Activated CD8-positive, alpha-beta memory T cell treated with anti-CD3 and anti-CD28 coated beads, Interleukin-2, amount 50 U/mL, for 4 hours (primary cell): ENCODE results near the gene MYO5C.
A peak's percentile ranks its signal among the peaks of the same experiment; 100 is the strongest.

Experiments used
- DNase-seq: peaks from one replicate; pipeline ENCODE4 v3.0.0-alpha.2; 2020

MYO5C gene

DNA sequence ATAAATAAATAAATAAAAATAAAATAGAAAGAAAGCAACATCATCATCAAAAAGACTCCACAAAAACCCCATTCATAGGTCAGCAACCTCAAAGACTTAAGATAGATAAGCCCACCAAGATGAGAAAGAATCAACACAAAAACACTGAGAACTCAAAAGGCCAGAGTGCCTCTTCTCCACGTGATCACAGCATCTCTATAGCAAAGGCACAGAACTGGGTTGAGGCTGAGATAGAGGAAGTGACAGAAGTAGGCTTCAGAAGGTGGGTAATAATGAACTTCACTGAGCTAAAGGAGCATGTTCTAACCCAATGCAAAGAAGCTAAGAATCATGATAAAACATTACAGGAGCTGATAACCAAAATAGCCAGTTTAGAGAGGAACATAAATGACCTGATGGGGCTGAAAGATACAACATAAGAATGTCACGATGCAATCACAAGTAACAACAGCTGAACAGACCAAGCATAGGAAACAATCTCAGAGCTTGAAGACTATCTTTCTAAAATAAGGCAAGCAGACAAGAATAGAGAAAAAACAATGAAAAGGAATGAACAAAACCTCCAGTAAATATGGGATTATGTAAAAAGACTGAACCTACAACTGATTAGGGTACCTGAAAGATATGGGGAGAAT is 130.9 kb downstream of the MYO5C start:
- no peak for DNase-seq

DNA sequence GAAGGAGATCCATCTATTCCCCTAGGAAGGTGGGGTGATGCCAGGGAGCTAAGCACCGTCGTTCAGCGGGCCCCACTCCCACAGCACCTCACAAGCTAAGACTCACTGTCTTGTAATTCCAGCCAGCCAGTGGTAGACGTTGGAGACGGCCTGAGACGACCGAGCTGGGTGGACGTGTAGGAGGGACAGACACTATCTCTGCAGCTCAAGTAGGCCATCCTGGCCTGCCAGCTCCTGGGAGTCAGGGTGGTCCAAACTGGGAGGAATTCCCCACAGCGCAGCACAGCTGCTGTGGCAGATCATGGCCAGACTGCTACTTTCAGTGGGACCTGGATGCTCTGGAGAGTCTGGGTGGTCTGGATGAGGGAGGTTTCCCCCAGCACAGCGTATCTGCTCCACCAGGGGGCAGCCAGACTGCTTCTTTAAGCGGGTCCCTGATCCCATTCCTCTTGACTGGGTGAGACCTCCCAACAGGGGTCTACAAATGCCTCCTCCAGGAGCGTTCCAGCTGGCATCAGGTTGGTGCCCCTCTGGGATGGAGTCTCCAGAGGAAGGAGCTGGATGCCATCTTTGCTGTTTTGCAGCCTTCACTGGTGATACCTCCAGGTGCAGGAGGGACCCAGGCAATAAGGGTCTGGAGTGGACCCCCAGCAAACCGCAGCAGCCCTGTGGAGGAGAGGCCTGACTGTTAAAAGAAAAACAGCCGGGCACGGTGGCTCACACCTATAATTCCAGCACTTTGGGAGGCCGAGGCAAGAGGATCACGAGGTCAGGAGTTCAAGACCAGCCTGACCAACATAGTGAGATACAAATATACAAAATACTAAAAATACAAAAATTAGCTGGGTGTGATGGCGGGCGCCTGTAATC is 132.0 kb downstream of the MYO5C start:
- peak; percentile 30 for DNase-seq

DNA sequence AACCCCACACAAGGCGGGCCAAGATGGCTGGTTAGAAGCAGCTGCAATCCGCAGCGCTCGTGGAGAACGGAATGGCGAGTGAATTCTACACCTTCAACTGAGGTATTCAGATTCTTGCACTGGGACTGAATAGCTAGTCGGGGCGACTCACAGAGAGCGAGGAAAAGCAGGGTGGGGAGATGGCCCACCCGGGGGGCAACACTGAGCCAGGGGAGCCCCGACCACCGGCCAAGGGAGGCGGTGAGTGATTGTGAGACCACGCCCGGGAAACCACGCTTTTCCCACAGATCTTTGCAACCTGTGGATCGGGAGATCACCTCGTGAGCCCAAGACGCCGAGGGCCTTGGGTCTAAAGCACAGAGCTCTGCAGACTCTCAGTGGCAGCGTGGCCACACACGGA is 132.7 kb downstream of the MYO5C start:
- DNase-seq: no peak

DNA sequence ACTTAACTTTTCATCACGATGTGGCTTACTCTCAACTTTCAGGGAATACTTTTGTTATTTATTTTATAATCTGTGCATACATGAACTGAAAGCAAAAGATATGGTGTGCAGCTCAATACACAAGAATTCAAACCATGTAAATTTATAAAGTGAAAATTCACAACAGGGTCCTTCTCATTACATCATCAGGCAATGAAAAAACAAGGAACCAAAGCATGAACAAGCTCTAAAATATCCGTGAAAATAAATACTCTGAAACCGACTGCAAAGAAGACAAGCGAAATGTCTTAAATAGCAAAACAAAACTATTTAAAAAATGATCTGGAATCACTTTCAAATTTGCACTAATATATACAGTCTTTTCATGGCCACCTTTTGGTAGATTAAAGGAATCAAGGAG is 133.3 kb downstream of the MYO5C start:
- DNase-seq: no peak

DNA sequence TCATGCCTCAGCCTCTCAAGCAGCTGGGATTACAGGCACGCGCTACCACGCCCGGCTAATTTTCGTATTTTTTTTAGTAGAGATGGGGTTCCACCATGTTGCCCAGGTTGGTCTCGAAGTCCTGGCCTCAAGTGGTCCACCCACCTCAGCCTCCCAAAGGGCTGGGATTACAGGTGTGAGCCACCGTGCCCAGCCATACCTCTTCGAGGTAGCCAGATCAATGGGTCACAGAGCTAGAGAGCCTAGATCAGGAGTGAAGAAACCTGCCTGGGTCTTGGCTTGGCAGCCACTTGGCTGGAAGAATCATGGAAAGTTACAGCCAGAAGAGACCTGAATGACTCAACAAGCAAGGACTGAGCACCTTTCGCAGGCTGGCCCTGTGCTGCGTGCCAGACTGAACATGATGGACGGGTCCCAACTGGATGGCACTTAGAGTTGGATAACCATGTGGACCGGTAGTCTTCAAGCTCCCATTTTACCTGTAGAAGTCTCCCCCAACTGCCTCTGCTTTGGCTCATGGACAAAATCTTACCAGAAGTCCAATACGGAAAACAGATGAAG is 134.1 kb downstream of the MYO5C start:
- no peak for DNase-seq

DNA sequence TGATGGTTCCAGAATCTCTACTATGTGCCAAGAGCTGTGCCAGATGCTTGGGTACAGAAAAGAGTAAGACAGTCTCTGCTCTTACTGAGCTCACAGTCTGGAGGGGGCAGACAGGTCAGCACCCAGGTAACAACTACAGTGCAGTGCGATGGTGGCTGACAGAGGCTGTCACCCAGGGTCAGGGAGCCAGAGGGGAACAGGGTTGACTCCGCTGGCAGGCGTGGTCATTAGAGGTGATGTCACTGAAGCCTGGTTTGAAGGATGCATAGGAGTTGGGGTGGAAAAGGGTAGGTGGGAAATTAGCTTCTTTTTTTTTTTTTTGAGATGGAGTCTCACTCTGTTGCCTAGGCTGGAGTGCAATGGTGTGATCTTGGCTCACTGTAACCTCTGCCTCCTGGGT is 136.0 kb downstream of the MYO5C start:
- DNase-seq: no peak

DNA sequence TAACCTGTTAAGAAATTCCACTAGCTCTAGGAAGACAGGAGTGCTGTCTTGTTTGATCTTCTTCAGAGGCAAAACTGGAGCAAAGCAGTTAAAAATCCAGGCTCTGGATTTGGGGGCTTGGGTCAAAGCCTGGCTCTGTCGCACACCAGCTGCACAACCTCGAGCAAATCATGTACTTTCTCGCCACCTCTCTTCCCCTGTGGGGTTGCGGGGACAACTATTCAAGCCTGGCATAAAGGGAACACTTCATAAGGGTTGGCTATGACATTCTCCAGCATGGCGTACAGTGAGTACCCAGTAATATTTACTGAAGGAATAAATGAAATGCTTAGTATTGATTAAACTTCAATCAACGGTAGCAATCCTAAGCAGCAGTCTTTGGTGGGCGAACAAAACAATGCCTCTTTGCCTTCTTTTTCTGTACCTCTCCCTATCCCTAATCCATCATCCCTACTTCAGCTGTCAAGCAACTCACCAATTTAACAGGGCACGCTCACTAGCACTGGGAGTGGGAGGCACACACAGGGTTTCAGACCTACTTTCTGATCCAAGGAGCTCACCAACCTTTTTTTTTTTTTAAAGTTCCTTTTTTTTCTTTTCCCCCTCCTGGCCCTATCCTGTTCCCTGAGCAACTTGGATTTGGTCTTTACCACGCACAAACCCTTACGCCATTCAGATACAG is 137.4 kb downstream of the MYO5C start:
- DNase-seq: no peak

DNA sequence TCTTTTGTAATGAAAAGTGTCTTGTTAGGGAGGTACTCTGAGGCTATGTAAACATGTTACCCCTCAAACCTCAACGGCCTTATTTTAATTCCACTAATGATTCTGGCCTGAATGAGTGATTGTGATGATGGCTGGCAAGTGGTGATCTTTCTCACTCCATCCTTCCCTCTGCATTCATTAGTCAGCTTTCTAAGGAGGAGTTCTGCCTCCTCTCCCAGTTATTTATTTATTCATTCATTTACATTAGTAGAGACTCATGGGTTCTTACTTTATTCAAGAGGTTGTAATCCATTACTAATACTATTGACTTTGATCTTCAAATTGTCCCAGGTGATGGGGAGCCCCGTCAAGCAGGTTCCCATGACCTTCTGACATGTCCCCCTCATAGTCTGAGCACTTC is 139.7 kb downstream of the MYO5C start:
- DNase-seq: no peak

DNA sequence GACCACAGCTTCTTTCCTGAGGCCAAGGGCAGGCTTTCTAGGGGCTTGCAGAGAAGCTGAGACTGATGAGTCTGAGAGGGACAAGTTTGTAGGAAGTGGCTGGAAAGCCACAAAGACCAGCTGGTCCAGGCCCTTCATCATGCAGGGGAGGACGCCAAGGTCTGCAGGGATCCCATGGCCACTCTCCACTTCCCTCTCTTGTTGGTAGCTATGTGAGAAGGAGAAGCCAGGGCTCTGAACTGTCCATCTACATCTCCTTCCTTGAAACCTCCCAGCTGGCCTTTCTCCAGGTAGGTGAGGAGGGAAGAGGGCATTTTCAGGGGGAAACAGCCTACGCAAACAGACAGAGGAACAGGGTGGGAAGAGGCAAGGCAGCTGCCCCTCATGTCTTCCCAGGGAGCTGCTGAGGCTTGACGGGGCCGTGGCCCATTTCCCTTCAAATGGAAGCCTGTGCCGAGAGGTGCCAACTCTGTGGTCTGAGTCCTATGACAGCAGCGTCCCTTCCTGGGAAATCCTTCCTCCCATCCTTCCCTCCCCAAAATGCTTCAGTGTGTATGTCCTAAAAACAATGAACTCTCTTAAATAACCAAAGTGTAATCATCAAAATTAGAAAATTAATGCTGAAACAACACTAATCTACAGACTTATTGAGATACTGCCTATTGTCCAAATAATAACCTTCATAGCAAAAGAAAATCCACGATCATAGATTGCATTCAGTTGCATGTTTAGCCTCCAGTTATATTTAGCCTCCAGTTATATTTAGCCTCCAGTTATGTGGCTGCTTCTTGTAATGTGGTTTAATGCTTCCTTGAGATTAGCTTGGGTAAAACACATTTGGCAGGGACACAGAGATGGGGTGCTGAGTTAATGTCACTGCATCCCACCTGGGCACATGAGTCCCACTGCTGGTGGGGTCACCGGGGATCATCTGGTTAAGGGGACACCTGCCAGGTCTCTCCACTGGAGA is 140.4 kb downstream of the MYO5C start:
- DNase-seq: no peak

DNA sequence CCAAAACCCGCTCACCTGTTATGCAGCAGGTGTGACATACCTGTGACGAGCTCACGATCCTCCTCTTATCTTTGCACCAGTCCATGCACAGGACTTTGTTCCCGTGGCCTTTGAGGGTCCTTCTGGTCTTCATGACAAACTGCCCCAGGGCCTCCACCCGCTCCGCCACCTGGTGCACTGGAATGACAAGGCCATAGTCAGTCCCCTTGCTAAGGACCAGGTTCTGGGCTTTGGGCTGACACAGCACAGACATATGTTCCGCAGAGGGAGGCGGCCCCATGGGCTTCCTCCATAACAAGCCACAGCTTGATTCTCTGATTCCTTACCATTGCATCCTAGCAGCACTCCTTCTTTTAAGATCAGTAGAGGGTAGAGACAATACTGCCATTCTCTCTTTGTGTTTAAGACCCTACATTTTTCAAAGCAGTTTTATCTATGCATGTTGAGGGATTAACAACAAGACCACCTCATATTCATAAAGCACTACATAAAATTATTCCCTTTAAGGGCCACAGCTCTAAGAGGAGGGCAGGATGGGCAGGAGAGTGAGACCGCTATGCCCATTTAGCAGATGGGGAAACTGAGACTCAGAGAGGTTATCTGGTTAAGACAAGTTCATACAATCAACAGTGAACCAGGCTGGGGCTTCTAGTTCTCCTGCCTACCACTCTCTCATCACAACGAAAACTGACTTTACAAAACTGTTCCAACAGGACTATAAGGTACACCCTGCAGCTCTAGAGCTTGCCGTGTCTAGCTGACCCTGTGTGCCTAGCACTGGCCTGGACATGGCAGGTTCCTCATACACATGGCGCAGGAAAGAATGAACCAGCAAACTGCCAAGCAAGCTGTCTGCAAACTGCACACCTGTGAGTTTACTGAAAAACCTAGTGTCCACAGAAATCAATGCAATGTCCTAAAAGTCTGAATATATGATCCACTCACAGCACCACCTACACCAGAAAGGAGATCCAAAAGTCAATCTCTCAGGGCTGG is 141.4 kb downstream of the MYO5C start:
- DNase-seq: no peak

DNA sequence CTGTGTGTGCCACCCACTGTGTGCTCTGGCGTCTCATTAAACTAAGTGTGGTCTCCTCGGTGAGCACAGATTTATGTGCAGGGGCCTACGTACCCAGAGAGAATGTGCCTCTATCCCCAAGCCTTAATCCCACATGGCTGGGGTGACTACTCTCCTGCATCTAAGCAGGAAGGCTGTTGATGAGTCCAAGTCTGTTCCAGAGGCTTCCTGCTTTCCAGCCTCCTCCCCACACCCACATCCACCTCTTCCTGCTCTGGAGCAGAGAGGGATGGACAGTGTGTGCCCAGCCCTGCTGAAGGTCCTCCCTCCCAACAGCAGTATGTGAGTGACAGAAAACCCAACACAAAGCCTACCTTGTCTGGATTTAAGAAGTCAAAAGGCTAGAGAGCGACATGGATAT is 144.3 kb downstream of the MYO5C start:
- DNase-seq: no peak

DNA sequence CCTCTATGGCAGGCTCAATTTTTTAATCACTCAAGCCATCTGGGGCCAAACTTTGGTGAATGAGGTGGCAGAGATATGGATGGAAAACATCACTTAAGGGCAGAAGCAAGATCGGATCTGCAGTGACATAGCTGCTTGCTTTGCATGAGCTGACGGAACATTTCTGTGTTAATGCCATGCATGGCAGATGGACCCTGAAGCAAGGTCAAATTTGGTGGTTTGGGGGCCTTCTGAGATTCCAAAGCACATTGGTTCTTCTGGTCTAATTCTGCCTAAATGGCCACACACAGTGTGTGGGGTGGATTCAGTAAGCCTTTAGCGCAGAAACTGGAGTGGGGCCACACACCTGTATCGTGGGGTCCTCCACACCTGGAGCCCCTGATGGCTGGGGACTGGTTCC is 144.7 kb downstream of the MYO5C start:
- no peak for DNase-seq

DNA sequence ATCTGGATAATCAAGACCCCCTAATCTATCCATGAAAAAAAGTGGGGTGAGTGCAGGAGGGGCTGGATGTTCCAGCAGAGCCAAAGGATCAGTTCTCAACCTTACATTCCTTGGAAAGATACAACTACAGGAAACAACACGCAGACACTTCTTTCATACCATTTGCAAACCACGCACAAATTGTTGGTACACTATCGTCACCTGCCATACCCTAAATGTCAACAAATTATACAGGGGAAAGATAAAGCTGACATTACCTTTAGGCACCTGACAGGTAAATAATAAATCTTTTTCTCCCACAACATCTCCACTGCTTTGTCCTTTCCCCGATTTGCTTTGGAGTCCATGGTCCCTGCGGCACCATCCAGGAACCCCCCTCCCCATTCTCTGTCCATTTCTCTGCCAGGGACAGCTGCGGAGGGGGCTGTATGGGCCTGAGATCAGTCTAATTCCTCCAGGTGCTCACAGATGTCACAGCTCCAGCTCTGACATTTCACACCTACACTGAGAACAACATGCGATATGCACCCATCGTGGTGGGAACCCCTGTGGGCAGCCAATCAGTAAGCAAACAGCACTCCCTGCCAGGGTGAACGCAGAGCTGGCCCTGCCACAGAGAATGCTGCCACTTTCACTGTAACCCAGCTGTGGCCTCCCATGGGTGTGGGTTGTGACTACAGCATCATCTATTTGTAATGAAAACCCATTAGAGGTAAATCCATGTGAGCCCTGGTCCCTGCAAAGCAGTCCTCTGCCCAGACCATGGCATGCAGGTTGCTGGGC is 145.4 kb downstream of the MYO5C start:
- DNase-seq: no peak

DNA sequence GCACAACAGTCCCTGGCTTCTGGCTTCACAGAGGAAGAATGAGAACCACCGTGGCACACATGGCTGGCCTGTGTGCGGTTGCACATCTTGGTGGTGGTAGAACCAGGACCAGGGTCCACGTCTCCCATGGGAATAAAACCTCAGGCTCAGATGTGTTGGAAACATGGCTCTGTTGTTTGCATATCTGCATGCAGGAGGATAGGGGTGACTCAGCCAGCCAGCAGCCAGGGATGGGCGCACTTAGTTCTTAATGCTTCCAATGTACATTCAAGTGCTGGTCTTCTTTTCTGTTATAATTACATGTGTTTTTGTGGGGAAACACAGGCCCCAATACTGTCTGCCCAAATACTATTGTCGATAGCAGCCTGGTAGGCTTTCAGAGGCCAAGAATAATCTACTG is 147.2 kb downstream of the MYO5C start:
- DNase-seq: no peak

DNA sequence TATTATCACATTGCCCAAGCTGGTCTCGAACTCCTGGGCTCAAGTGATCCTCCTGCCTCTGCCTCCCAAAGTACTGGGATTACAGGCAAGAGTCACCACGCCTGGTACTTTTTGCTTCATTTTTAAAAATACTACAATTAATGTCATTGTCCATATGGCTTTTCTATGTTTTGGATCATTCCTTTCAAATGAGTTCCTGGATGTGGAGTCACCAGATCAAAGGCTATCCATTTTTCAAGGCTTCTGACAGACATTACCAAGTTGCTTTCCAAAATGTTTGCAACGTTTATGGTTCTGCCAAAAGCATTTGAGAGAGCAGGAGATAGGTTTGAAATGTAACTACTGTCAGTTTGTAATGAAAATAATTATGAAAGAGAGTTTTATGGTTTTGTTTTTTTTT is 148.8 kb downstream of the MYO5C start:
- DNase-seq: no peak

DNA sequence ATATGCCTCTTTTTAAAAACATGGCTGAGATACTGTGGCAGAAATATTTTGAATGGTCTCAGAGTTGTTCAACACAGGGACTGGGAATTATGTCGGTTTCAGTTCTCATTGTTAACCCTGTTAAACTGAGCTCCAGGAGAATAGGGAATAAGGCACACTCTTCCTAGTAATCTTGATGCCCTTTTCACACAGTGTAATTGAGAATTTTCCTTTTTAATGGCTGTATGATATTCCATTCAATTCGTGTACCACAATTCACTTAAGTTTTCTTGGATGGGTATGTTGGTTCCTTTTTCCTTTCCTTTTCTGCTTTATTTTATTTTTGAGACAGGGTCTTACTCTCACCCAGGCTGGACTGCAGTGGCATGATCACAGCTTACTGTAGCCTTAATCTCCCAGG is 149.3 kb downstream of the MYO5C start:
- DNase-seq: no peak

DNA sequence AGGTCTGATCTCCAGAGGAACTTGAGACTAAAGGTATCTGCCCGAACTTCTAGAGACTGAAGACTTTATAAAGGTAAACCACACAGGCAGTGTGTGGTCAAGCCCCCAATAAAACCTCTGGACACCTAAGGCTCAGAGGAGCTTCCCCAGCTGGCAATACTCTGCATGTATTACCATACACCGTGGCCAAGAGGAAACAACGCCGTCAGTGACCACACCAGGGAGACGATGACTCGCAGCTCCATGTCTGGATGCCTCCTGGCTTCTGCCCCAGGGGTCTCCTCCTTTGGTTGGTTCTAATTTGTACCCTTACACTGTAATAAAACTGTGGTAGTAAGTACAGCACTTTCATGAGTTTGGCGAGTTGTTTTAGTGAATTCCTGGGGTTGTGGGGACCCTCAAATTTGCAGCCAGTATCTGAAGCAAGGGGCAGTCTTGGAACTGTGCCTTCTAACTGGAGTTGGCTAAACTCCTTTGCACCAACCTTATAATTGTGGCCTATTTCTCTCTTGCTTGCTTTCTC is 150.9 kb downstream of the MYO5C start:
- DNase-seq: no peak

DNA sequence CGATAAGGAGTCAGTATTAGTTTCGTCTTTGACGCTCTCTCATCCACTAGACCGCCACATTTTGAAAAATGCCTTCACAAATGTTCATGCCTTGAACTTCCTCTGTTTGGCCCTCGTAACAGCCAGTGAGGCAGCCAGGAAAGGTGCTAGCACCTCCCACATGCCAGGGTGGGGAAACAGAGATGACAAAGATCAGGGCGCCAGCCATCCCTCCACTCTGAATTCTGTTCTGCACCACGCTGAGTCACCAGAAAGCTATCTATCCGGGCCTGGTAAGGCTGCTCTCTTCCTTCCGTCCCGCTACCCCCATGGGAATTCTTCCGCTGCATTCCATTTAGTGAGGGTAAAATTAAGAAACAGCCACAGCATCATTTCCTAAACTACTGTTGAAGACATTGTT is 151.7 kb downstream of the MYO5C start:
- no peak for DNase-seq
